Inflammatory macrophage treated with lipopolysaccharide for 4 hours (primary cell): ENCODE results near the gene ZCCHC13.
A peak's percentile ranks its signal among the peaks of the same experiment; 100 is the strongest.
"Not testable (repeated sequence)": the region's sequence is repeated elsewhere in the genome, so short reads cannot be mapped to it uniquely, and the experiment has no call there.

Experiments used
- DNase-seq: peaks from one replicate; pipeline ENCODE4 v3.0.0-alpha.2; 2020

Gene ZCCHC13

GRCh38 chrX:74304016-74304415 is at the start of gene ZCCHC13:
Gene ZCCHC13 (plus strand): TSS chrX:74304180. CDS start chrX:74304267, 87 bp downstream.
- no peak for DNase-seq

- DNase-seq, result not testable (repeated sequence)
Measured at GRCh38 chrX:74258111-74258510, 45.9 kb upstream of the ZCCHC13 start.

DNA sequence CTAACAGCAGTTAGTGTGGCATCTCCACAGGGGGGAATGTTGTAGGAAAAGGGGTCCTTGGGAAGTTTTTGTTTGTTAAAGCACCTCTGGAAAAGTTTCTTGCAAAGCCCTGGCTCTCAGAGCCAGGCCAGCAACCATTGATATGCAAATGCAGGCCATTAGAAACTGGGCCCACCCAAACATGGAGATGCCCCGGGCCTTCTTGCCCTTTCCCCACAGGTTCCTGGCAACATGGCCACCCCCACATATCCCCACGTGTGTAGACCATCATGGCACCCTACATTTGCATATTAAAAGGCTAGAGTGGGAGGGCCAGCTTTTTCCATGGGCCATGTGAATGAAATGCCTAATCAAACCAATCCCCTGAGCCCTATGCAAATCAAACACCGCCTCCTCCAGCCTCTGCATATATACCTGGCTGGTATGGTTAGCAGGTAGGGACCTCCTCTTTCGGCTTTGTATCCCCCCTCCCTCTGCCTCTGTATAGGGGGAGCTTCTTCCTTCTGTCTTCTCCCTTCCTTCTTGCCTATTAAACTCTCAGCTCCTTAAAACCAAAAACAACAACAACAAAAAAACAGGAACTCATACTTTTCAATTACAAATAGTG is 44.0 kb upstream of the ZCCHC13 start:
- no peak for DNase-seq

DNA sequence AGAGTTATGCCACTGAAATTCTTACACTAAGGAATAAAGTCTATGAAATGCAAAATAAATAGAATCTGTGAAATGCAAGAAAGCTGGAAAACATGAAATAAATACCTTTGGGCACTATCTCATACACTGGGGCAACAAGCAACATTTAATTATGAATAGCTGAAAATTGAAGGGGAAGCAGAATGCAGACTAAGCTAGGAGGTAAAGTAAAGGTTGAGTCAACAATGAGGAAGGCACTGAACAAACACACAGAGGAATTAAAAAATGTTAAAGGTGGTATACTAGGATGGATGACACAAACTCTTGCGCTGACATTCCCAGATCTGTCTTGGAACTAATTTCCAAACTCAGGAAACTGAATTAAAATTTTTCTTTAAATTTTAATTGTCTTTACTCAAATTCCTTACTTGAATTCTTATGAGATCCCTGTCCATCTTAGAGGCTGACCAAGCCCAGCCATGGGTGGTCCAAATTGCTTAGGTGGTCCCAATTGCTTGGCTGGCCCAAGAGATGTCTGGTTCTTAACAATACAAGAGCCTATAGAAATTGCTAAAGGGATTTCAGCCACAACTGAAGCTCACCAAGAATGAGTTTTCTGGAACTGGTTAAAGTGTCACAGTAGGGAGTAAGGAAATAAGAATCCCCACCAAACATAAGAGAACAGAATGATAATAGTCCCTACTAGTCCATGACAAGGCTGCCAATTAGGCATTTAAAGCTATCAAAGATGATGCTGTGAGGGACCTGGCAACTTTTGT is 41.3 kb upstream of the ZCCHC13 start:
- DNase-seq, result no peak

- DNase-seq, result no peak
Measured at GRCh38 chrX:74270393-74270792, 33.6 kb upstream of the ZCCHC13 start.

- DNase-seq, result no peak
Measured at GRCh38 chrX:74272230-74272629, 31.8 kb upstream of the ZCCHC13 start.

DNA sequence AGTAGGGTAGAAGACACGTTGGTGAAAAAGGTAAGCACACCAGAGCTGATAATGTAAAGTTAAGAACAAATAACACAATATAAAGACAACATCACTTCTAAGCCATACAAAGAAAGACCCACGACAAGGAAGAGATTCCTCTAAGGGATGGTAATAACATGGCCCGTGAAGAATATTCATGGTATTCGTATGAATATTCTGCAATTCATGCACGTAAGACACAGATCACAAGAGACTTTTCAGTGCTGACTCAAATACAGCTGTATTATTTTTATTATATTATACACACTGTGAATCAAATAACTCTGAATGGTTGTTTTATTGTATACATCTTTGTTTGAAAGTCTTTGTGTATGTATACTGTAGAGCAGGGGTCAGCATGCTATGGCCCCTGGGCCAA is 29.5 kb upstream of the ZCCHC13 start:
- no peak for DNase-seq

GRCh38 chrX:74277320-74277719 is 26.7 kb upstream of the ZCCHC13 start:
- DNase-seq, result no peak

DNA sequence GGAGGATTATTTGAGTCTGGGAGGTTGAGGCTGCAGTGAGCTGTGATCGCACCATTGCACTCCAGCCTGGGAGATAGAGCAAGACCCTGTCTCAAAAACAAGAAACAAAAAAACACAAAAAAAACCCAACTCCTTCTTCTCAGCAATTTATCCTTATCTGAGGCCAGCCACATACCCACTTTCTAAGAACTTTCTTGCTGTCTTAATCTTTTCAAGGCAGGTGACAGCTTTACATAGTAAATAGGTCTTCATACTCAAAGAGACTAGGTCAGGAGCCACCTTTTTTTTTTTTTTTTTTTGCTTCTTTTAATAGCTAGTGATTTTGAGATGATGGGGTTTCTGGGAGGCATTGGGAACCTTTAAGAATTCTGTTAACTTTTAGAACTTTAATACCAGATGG is 26.1 kb upstream of the ZCCHC13 start:
- no peak for DNase-seq

GRCh38 chrX:74280759-74281158 is 23.2 kb upstream of the ZCCHC13 start:
- DNase-seq, result peak; percentile 70

GRCh38 chrX:74284391-74284952 is 19.5 kb upstream of the ZCCHC13 start:
- no peak for DNase-seq

GRCh38 chrX:74286950-74287740 is 16.8 kb upstream of the ZCCHC13 start:
- DNase-seq, result peak; percentile 60

DNA sequence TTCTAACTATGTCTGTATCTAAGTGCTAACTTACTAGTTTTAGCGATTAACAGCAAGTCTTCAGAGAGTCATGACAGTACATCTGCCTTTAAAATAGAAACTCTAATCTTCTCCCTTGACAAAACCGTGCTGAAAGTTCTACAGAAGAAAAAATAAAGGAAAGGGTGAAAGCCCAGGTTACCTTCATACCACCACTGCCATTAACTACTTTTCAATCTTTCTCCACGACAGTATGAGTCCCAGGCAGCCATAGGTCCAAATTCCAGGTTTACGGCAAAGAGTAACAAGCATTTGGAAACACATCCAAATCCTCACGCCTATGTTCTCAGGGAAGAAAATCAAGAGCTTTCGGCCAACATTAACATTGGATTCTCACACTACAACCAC is 12.4 kb upstream of the ZCCHC13 start:
- DNase-seq, result no peak

- peak; percentile 87 for DNase-seq
Measured at GRCh38 chrX:74291964-74292807, 11.8 kb upstream of the ZCCHC13 start.

DNA sequence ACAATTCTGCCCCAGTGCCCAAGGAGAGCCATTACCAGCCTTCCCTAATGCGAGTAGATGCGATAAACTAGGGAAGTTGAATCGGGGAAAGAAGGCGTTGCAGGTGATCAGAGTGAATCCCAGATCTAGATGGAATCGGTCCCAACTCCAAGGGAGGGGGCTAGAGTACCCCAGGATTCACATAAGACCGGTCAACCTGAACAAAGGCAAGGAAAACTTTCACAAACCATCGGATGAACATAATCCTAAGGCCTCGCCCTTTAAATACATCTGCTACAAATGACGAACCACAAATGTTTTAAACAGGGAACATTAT is 11.2 kb upstream of the ZCCHC13 start:
- no peak for DNase-seq

DNA sequence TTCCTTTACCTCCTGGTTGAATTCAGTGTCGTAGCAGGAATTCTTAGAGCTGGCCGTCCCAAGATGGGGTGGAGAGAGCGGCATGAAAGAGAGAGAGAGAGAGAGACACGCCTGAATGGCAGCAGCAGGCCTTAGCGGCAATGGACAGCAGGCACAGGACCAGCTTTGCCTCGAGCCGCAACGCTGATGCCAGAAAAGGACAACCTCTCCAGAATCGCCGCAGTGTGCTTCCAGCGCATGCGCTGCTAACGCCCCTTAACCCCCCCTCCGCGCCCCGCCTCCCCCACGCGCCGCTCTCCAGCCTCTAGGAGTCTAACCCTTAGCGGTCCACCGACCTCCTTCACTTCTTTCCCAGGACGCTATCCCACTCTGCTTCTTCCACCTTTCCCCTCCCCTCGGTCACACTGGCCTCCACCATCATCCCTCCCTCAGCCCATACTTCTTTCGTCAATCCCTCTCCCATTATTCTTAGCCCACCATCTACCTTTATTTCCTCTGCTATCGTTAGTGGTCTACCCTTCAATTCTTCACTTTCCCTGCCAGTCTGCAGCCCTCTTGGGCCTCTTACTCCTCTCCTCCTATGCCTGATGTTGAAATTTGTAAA is 10.5 kb upstream of the ZCCHC13 start:
- DNase-seq, result peak; percentile 74

- no peak for DNase-seq
Measured at GRCh38 chrX:74295101-74295500, 8.9 kb upstream of the ZCCHC13 start.

DNA sequence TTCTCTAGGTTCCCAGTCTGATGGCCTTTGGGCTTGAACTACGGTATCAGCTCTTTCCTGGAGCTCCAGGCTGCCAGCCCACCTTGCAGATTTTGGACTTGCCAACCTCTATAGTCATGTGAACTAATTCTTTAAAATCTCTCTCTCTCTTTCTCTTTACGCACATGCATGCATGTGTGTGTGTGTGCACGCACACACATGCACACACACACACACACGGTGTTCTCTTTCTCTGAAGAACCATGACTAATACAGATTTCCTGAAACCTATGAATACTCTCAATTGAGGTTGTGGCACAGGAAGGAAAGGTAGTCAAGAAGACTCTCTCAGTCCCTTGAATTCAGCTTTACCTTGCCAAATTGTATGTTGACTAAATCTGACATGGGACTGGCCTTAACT is 6.2 kb upstream of the ZCCHC13 start:
- no peak for DNase-seq

- no peak for DNase-seq
Measured at GRCh38 chrX:74300869-74301268, 3.1 kb upstream of the ZCCHC13 start.

DNA sequence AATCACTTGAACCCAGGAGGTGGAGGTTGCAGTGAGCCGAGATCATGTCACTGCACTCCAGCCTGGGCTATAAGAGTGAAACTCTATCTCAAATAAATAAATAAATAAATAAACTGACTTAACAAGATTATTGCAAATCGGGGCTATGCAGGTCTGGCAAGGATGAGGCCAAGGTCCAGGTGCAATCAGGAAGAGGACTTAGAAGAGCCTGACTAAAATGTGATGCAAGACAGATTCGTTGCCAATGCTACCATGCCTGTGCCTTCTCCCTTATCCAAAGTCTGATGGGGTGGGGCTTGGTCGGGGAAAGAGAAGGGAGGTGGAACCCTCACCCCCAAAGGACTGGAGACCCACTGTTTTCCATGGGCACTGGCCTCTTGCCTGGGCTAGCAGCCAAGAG is 14.7 kb downstream of the ZCCHC13 start:
- DNase-seq, result no peak

- not testable (repeated sequence) for DNase-seq
Measured at GRCh38 chrX:74319321-74319720, 15.3 kb downstream of the ZCCHC13 start.

DNA sequence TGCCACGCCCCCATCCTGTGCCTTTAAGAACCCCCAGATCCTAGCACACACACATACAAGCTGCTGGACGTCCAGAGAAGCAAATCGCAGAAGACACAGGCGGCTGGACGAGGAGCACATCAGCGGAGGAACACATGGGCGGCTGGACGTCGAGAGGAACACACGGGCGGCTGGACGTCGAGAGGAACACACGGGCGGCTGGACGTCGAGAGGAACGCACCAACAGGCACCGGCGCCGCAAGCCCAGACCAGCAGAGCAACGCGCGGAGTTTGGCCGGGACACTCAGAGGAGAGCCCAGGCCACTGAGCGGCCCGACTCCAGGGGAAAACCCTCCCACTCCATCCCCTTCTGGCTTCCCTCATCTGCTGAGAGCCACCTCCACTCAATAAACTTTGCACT is 17.2 kb downstream of the ZCCHC13 start:
- DNase-seq, result no peak
